ENCODE data around the gene ACER2.
A peak's percentile ranks its signal among the peaks of the same experiment; 100 is the strongest.

The ACER2 gene

GRCh38 chr9:19441730-19442129 is 32.9 kb downstream of the ACER2 start:
- DNase-seq: no peak
- in situ Hi-C loops (cut with MboI; ENCODE audit: low pct_unique_long_range_greater_than_20kb, low sequenced_read_pairs): no loop called here

GRCh38 chr9:19442240-19442639 is 33.4 kb downstream of the ACER2 start:
- no peak for DNase-seq
- in situ Hi-C loops (cut with MboI; ENCODE audit: low pct_unique_long_range_greater_than_20kb, low sequenced_read_pairs): no loop called here

- no peak for DNase-seq
- in situ Hi-C loops (cut with MboI; ENCODE audit: low pct_unique_long_range_greater_than_20kb, low sequenced_read_pairs): no loop called here
Observed at GRCh38 chr9:19445452-19445851, 36.6 kb downstream of the ACER2 start.

GRCh38 chr9:19446361-19446861 is 37.6 kb downstream of the ACER2 start:
- in situ Hi-C loops (cut with MboI; ENCODE audit: low pct_unique_long_range_greater_than_20kb, low sequenced_read_pairs): no loop called here
- no peak for DNase-seq

GRCh38 chr9:19451240-19452087 is 42.7 kb downstream of the ACER2 start:
- in situ Hi-C loops (cut with MboI; ENCODE audit: low pct_unique_long_range_greater_than_20kb, low sequenced_read_pairs): no loop called here
- no peak for DNase-seq

- peak; percentile 7 for DNase-seq
- in situ Hi-C loops (cut with MboI; ENCODE audit: low pct_unique_long_range_greater_than_20kb, low sequenced_read_pairs): no loop called here
Observed at GRCh38 chr9:19456426-19456825, 47.6 kb downstream of the ACER2 start.

GRCh38 chr9:19456996-19457692 is 48.3 kb downstream of the ACER2 start:
- in situ Hi-C loops (cut with MboI; ENCODE audit: low pct_unique_long_range_greater_than_20kb, low sequenced_read_pairs): no loop called here
- peak; percentile 84 for DNase-seq

GRCh38 chr9:19457693-19458009 is 48.8 kb downstream of the ACER2 start:
- in situ Hi-C loops (cut with MboI; ENCODE audit: low pct_unique_long_range_greater_than_20kb, low sequenced_read_pairs): no loop called here
- DNase-seq: no peak

GRCh38 chr9:19460243-19460642 is 51.4 kb downstream of the ACER2 start:
- DNase-seq: no peak
- in situ Hi-C loops (cut with MboI; ENCODE audit: low pct_unique_long_range_greater_than_20kb, low sequenced_read_pairs): no loop called here

GRCh38 chr9:19461135-19461534 is 52.3 kb downstream of the ACER2 start:
- no peak for DNase-seq
- in situ Hi-C loops (cut with MboI; ENCODE audit: low pct_unique_long_range_greater_than_20kb, low sequenced_read_pairs): no loop called here

GRCh38 chr9:19464061-19464763 is 55.4 kb downstream of the ACER2 start:
- in situ Hi-C loops (cut with MboI; ENCODE audit: low pct_unique_long_range_greater_than_20kb, low sequenced_read_pairs): no loop called here
- no peak for DNase-seq

GRCh38 chr9:19464764-19465585 is 56.2 kb downstream of the ACER2 start:
- in situ Hi-C loops (cut with MboI; ENCODE audit: low pct_unique_long_range_greater_than_20kb, low sequenced_read_pairs): no loop called here
- DNase-seq: peak; percentile 78

- in situ Hi-C loops (cut with MboI; ENCODE audit: low pct_unique_long_range_greater_than_20kb, low sequenced_read_pairs): no loop called here
- DNase-seq: no peak
Observed at GRCh38 chr9:19465586-19466279, 56.9 kb downstream of the ACER2 start.

GRCh38 chr9:19466280-19466639 is 57.5 kb downstream of the ACER2 start:
- no peak for DNase-seq
- in situ Hi-C loops (cut with MboI; ENCODE audit: low pct_unique_long_range_greater_than_20kb, low sequenced_read_pairs): no loop called here

GRCh38 chr9:19469271-19469670 is 60.5 kb downstream of the ACER2 start:
- no peak for DNase-seq
- in situ Hi-C loops (cut with MboI; ENCODE audit: low pct_unique_long_range_greater_than_20kb, low sequenced_read_pairs): no loop called here

- in situ Hi-C loops (cut with MboI; ENCODE audit: low pct_unique_long_range_greater_than_20kb, low sequenced_read_pairs): no loop called here
- DNase-seq: no peak
Observed at GRCh38 chr9:19470567-19470966, 61.8 kb downstream of the ACER2 start.

- in situ Hi-C loops (cut with MboI; ENCODE audit: low pct_unique_long_range_greater_than_20kb, low sequenced_read_pairs): no loop called here
- no peak for DNase-seq
Observed at GRCh38 chr9:19470981-19471650, 62.3 kb downstream of the ACER2 start.

All from KBM-7 (cell line).